Kidney epithelial cell (primary cell): ENCODE results near the gene AP1M2. TPM values are rescaled to one million over a fixed set of nuclear protein-coding genes. Genes with fewer than 3 reads are reported as not detected.
"Not testable (repeated sequence)": the region's sequence is repeated elsewhere in the genome, so short reads cannot be mapped to it uniquely, and the experiment has no call there.

Experiments used
- DNase-seq: peaks from one replicate; pipeline ENCODE4 v3.0.0-alpha.2; 2010; ENCODE audit warnings: low read depth
- H3K27me3 ChIP-seq: 2 replicates; pipeline ENCODE4 v1.6.0; 2011; ENCODE audit warnings: low read length; ENCODE audit not compliant: control insufficient read depth, insufficient read depth
- H3K36me3 ChIP-seq: 2 replicates; pipeline ENCODE4 v1.5.1; 2011; ENCODE audit warnings: low read length; ENCODE audit not compliant: control insufficient read depth, insufficient read depth
- H3K4me3 ChIP-seq: 2 replicates; pipeline ENCODE4 v1.5.1; 2011; ENCODE audit warnings: low read depth, mild to moderate bottlenecking, control low read depth, low read length
- CTCF ChIP-seq: IDR thresholded peaks from 2 replicates; pipeline ENCODE4 v1.5.1; 2011; ENCODE audit warnings: mild to moderate bottlenecking, moderate library complexity, low read length, control low read depth, inconsistent platforms; ENCODE audit not compliant: insufficient read depth, poor library complexity, severe bottlenecking
- total RNA-seq: library from RNA; depleted of rRNA; stranded (reverse); fragments of >200 nt; gene quantifications from 2 replicates; pipeline ENCODE4 v1.2.3, GENCODE V29; 2015

Gene AP1M2
- total RNA-seq, 1 donor from 2014 or later = 73.7 TPM

GRCh38 chr19:10533646-10534386, 53.3 kb downstream of the AP1M2 start:
- H3K36me3 ChIP-seq = no peaks in the 10 kb centered on the region
- no peak for TF ChIP-seq CTCF
- no peak for DNase-seq
- H3K27me3 ChIP-seq = peaks cover 5% of the 10 kb centered on the region
- H3K4me3 ChIP-seq = no peak overlapping the region

GRCh38 chr19:10532457-10532856, 54.7 kb downstream of the AP1M2 start:
- H3K27me3 ChIP-seq = peaks cover 5% of the 10 kb centered on the region
- no peak overlapping the region for H3K4me3 ChIP-seq
- no peak for DNase-seq
- H3K36me3 ChIP-seq = no peaks in the 10 kb centered on the region
- TF ChIP-seq CTCF = no peak

- not testable (repeated sequence) for H3K27me3 ChIP-seq, H3K4me3 ChIP-seq, H3K36me3 ChIP-seq, DNase-seq
Measured at GRCh38 chr19:10526887-10527286, 60.2 kb downstream of the AP1M2 start.

GRCh38 chr19:10525636-10526035, 61.5 kb downstream of the AP1M2 start:
- no peak for DNase-seq
- H3K36me3 ChIP-seq = no peaks in the 10 kb centered on the region
- no peak overlapping the region for H3K4me3 ChIP-seq
- H3K27me3 ChIP-seq = peaks cover 8% of the 10 kb centered on the region
- TF ChIP-seq CTCF = no peak

- Histone ChIP-seq H3K27me3 (peaks cover 27% of the 10 kb centered on the region), H3K4me3 (no peak overlapping the region), H3K36me3 (no peaks in the 10 kb centered on the region)
- TF ChIP-seq CTCF = no peak
- no peak for DNase-seq
Measured at GRCh38 chr19:10523135-10523636, 63.9 kb downstream of the AP1M2 start.

Other genes with a start within 250 kb of the AP1M2 start
- gene ICAM3, start 247.7 kb downstream of the AP1M2 start, total RNA-seq = 4.7 and 6.8 TPM in 2 replicates
- gene TYK2, start 206.7 kb downstream of the AP1M2 start, total RNA-seq = 64.8 and 104 TPM in 2 replicates
- 309 and 327 TPM in 2 replicates for gene CDC37, start 183.8 kb downstream of the AP1M2 start, total RNA-seq
- 1.7 and 1.8 TPM in 2 replicates for gene PDE4A, start 166.8 kb downstream of the AP1M2 start, total RNA-seq
- 49.2 and 64.1 TPM in 2 replicates for gene KEAP1, start 84.0 kb downstream of the AP1M2 start, total RNA-seq
- 0.08 and 0.62 TPM in 2 replicates for gene S1PR5, start 69.9 kb downstream of the AP1M2 start, total RNA-seq
- 38.5 and 47.1 TPM in 2 replicates for gene ATG4D, start 43.4 kb downstream of the AP1M2 start, total RNA-seq
- 18.4 and 19.8 TPM in 2 replicates for gene KRI1, start 21.3 kb downstream of the AP1M2 start, total RNA-seq
- gene CDKN2D, start 18.3 kb downstream of the AP1M2 start, total RNA-seq = 3.6 and 6.2 TPM in 2 replicates
- 88.5 and 97.1 TPM in 2 replicates for gene SLC44A2, start 38.2 kb upstream of the AP1M2 start, total RNA-seq
- gene ILF3, start 67.0 kb upstream of the AP1M2 start, total RNA-seq = 153 and 160 TPM in 2 replicates
- gene QTRT1, start 114.1 kb upstream of the AP1M2 start, total RNA-seq = 23.0 and 24.1 TPM in 2 replicates
- gene DNM2, start 130.8 kb upstream of the AP1M2 start, total RNA-seq = 102 and 123 TPM in 2 replicates
- 35.0 and 37.4 TPM in 2 replicates for gene TMED1, start 248.9 kb upstream of the AP1M2 start, total RNA-seq